Caco-2 (cell line): Measurements from ENCODE around the gene MPL. TPM values are rescaled to one million over a fixed set of nuclear protein-coding genes. Genes with fewer than 3 reads are reported as not detected.

Source experiments
- BruUV-seq: library from RNA; stranded (reverse); fragments of 400-500 nt; replicated peaks from 2 replicates; lab custom pipeline; 2021; lab: Mats Ljungman, UMichigan
- CTCF ChIA-PET: fragments of 300-600 bp; sonication (Branson Sonifier 250); formaldehyde crosslinking; loops from one replicate; lab custom pipeline; 2022; ENCODE audit warnings: antibody characterized with exemption; lab: Charles Lee
- POLR2A ChIA-PET: fragments of 300-600 bp; sonication (Branson Sonifier 250); formaldehyde crosslinking; loops from one replicate; lab custom pipeline; 2022; ENCODE audit warnings: antibody characterized with exemption; lab: Charles Lee
- DNase-seq, 2 experiments: peaks; one replicate each; pipeline versions ENCODE4 v3.0.0 to v3.0.0-alpha.2; 2020 to 2022
- H3K27me3 ChIP-seq: replicated peaks from 2 replicates; pipeline ENCODE4 v1.6.0; 2011; ENCODE audit warnings: low read length; ENCODE audit not compliant: control insufficient read depth, insufficient read depth
- H3K36me3 ChIP-seq: 2 replicates; pipeline ENCODE4 v1.5.1; 2011; ENCODE audit warnings: low read length; ENCODE audit not compliant: control insufficient read depth, insufficient read depth
- H3K4me1 ChIP-seq: fragments of 250-450 bp; sonication (Bioruptor Pico); 2 replicates; pipeline ENCODE4 v1.5.1; 2020; ENCODE audit warnings: mild to moderate bottlenecking
- H3K4me3 ChIP-seq: 2 replicates; pipeline ENCODE4 v1.5.1; 2011; ENCODE audit warnings: low read depth, mild to moderate bottlenecking, control low read depth, low read length
- H3K9me3 ChIP-seq: fragments of 250-450 bp; sonication (Bioruptor Pico); 2 replicates; pipeline ENCODE4 v1.5.1; 2020; ENCODE audit warnings: mild to moderate bottlenecking, moderate library complexity
- H3K27ac Mint-ChIP-seq: one replicate; pipeline ENCODE4 v1.8.0; 2022; ENCODE audit warnings: mixed read lengths; ENCODE audit not compliant: unreplicated experiment
- H3K27me3 Mint-ChIP-seq: one replicate; pipeline ENCODE4 v1.8.0; 2022; ENCODE audit warnings: mixed read lengths; ENCODE audit not compliant: insufficient read depth, unreplicated experiment
- H3K36me3 Mint-ChIP-seq: one replicate; pipeline ENCODE4 v1.8.0; 2022; ENCODE audit warnings: mild to moderate bottlenecking, mixed read lengths; ENCODE audit not compliant: insufficient read depth, unreplicated experiment
- H3K4me1 Mint-ChIP-seq: one replicate; pipeline ENCODE4 v1.8.0; 2022; ENCODE audit warnings: low read depth, mixed read lengths; ENCODE audit not compliant: unreplicated experiment
- H3K4me3 Mint-ChIP-seq: one replicate; pipeline ENCODE4 v1.8.0; 2022; ENCODE audit warnings: mild to moderate bottlenecking, moderate library complexity, mixed read lengths; ENCODE audit not compliant: unreplicated experiment
- H3K9me3 Mint-ChIP-seq: one replicate; pipeline ENCODE4 v1.8.0; 2022; ENCODE audit warnings: mixed read lengths; ENCODE audit not compliant: unreplicated experiment
- CTCF ChIP-seq, 2 experiments: fragments of 200-600 bp in 1 of 2; IDR thresholded peaks; 1 replicate in 1 of 2; 2 replicates in 1 of 2; pipeline versions ENCODE4 v1.5.1 to v1.8.0; 2011 to 2022; ENCODE audit warnings: antibody characterized with exemption in 1 of 2, control low read depth in 1 of 2, inconsistent platforms in 1 of 2, low read depth in 1 of 2, low read length in 1 of 2, mild to moderate bottlenecking in 1 of 2, moderate library complexity in 1 of 2; ENCODE audit not compliant: insufficient read depth in 1 of 2, severe bottlenecking in 1 of 2, unreplicated experiment in 1 of 2
- intact Hi-C: fragments of 100-400 bp; cut with micrococcal nuclease; formaldehyde crosslinking; loops from one replicate; pipeline ENCODE4 v1.10.0; 2022; ENCODE audit not compliant: unreplicated experiment
- total RNA-seq: library from RNA; stranded (reverse); gene quantifications from 2 replicates; pipeline ENCODE4 v1.2.3, GENCODE V29; 2022

The MPL gene
- total RNA-seq, 1 experiment from 2014 or later = not detected

- H3K27me3 ChIP-seq = no peaks in the 10 kb centered on the region
- H3K4me3 Mint-ChIP-seq = no peak overlapping the region
- ChIA-PET POLR2A (no interaction called here), CTCF (no interaction called here)
- intact Hi-C loops = no loop called here
- H3K36me3 Mint-ChIP-seq = peaks cover 24% of the 10 kb centered on the region
- H3K4me1 ChIP-seq = no peaks in the 10 kb centered on the region
- no peaks in the 10 kb centered on the region for H3K4me1 Mint-ChIP-seq
- H3K27me3 Mint-ChIP-seq = no peaks in the 10 kb centered on the region
- DNase-seq = no peak
- H3K27ac Mint-ChIP-seq = no peak overlapping the region
- no peaks in the 10 kb centered on the region for H3K36me3 ChIP-seq
- no TSS peak for BruUV-seq
- no peaks in the 10 kb centered on the region for H3K9me3 ChIP-seq
- no peaks in the 10 kb centered on the region for H3K9me3 Mint-ChIP-seq
- H3K4me3 ChIP-seq = no peak overlapping the region
- no peak for TF ChIP-seq CTCF (IDR thresholded peaks at IDR 0.05; ENCODE audit: insufficient read depth in 1 of 2, low read depth in 1 of 2, low read length in 1 of 2, severe bottlenecking in 1 of 2, unreplicated experiment in 1 of 2)
Observed at GRCh38 chr1:43381612-43382011, 44.0 kb downstream of the MPL start.

- Histone ChIP-seq H3K27me3 (no peaks in the 10 kb centered on the region), H3K36me3 (no peaks in the 10 kb centered on the region), H3K9me3 (no peaks in the 10 kb centered on the region), H3K4me1 (no peaks in the 10 kb centered on the region), H3K4me3 (no peak overlapping the region)
- TF ChIP-seq CTCF (IDR thresholded peaks at IDR 0.05; ENCODE audit: insufficient read depth in 1 of 2, low read depth in 1 of 2, low read length in 1 of 2, severe bottlenecking in 1 of 2, unreplicated experiment in 1 of 2) = no peak
- H3K36me3 Mint-ChIP-seq = peaks cover 28% of the 10 kb centered on the region
- no peak overlapping the region for H3K4me3 Mint-ChIP-seq
- intact Hi-C loops = no loop called here
- H3K9me3 Mint-ChIP-seq = no peaks in the 10 kb centered on the region
- no peaks in the 10 kb centered on the region for H3K4me1 Mint-ChIP-seq
- H3K27me3 Mint-ChIP-seq = no peaks in the 10 kb centered on the region
- DNase-seq = no peak
- CTCF ChIA-PET = interaction anchor here (1.2 kb wide), 1 partner anchor 24 kb away, joined by 3 read pairs; the partner anchor contains the start of gene CDC20
- no TSS peak for BruUV-seq
- POLR2A ChIA-PET = no interaction called here
- no peak overlapping the region for H3K27ac Mint-ChIP-seq
Observed at GRCh38 chr1:43382027-43382779, 44.6 kb downstream of the MPL start.

DNA sequence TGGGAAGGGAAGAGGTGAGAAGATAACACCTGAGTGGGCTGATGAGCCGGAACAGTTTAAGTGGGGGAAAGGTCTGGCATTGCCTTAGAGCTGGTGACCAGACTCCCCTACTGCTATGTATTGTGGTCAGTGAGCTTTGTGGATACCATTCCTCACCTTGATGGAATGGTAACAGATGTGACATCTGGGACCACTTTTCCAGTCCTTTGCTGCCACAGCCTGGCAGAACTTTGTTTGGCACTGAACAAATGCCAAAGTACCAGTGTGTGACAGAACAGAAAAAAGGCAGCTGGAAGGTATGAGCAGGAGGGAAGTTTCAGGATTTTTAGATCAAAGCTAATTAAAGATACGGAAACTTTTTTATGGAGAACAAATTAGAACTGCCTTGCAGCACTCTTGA lies 45.8 kb downstream of the MPL start:
- Histone ChIP-seq H3K4me1 (no peaks in the 10 kb centered on the region), H3K9me3 (no peaks in the 10 kb centered on the region), H3K4me3 (no peak overlapping the region), H3K36me3 (no peaks in the 10 kb centered on the region), H3K27me3 (no peaks in the 10 kb centered on the region)
- no TSS peak for BruUV-seq
- Mint-ChIP-seq H3K27me3 (no peaks in the 10 kb centered on the region), H3K27ac (no peak overlapping the region), H3K9me3 (no peaks in the 10 kb centered on the region), H3K4me3 (no peak overlapping the region), H3K4me1 (peaks cover 6% of the 10 kb centered on the region), H3K36me3 (peaks cover 35% of the 10 kb centered on the region)
- intact Hi-C loops = no loop called here
- POLR2A ChIA-PET = no interaction called here
- DNase-seq = no peak
- no peak for TF ChIP-seq CTCF (IDR thresholded peaks at IDR 0.05; ENCODE audit: insufficient read depth in 1 of 2, low read depth in 1 of 2, low read length in 1 of 2, severe bottlenecking in 1 of 2, unreplicated experiment in 1 of 2)
- CTCF ChIA-PET = interaction anchor here (1.2 kb wide), 1 partner anchor 25 kb away, joined by 3 read pairs; the partner anchor contains the start of gene CDC20
